ENCODE data around the gene ARFGAP3.

DNA sequence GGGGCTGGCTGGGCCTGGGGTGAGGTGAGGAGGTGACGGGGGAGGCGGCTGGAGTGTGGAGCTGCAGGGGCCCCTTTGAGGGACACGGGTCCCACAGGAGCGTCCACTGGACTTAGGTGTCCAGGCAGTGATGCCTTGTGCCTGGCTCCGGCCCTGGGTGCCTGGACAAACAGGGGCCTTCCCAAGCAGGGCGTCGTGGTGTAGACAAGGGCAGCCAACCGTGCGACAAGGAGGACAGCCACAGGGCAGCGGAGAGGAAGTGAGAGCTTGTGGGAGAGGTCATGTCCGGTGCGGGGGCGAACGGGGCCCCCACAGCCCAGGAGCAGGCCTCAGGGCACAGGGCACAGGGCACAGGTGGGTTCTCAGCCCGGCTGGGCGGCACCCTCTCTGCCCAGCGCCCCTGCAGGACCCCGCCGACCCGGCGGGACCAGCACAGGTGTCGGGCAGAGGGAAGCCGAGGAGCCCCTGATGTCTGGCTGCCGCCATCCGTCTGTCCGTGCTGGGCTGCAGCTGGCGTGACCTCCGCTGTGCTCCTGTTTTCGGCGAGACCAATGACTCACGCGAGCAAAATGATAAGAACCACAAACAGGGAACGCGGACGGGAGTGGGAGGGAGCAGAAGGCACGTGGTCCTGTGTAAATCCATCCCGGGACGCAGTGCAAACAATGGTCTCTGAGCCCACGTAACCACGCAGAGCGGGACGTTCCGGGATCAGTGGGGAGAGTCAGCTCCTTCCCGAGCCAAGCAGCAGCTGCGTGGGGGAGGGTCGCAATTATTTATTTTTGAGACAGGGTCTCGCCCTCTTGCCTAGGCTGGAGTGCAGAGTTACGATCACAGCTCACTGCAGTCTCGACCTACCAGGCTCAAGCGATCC lies 87.3 kb downstream of the ARFGAP3 start:
- TF ChIP-seq, protein P1, sequence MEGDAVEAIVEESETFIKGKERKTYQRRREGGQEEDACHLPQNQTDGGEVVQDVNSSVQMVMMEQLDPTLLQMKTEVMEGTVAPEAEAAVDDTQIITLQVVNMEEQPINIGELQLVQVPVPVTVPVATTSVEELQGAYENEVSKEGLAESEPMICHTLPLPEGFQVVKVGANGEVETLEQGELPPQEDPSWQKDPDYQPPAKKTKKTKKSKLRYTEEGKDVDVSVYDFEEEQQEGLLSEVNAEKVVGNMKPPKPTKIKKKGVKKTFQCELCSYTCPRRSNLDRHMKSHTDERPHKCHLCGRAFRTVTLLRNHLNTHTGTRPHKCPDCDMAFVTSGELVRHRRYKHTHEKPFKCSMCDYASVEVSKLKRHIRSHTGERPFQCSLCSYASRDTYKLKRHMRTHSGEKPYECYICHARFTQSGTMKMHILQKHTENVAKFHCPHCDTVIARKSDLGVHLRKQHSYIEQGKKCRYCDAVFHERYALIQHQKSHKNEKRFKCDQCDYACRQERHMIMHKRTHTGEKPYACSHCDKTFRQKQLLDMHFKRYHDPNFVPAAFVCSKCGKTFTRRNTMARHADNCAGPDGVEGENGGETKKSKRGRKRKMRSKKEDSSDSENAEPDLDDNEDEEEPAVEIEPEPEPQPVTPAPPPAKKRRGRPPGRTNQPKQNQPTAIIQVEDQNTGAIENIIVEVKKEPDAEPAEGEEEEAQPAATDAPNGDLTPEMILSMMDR (conservative IDR thresholded peaks at IDR 0.05; ENCODE audit: low read length) = no peak
- TF ChIP-seq EZH2phosphoT487 (IDR thresholded peaks at IDR 0.05; ENCODE audit: borderline replicate concordance) = no peak

Measured in Loucy (cell line).